Erythroblast (primary cell): ENCODE measurements around the gene E2F7.

Experiments
- GATA1 ChIP-seq: IDR thresholded peaks from 2 replicates; pipeline ENCODE4 v1.6.1; 2011; ENCODE audit warnings: low read depth, mild to moderate bottlenecking, control low read depth, low read length, moderate library complexity
- POLR2A ChIP-seq: IDR thresholded peaks from 2 replicates; pipeline ENCODE4 v1.6.1; 2011; ENCODE audit warnings: mild to moderate bottlenecking, low read length

DNA sequence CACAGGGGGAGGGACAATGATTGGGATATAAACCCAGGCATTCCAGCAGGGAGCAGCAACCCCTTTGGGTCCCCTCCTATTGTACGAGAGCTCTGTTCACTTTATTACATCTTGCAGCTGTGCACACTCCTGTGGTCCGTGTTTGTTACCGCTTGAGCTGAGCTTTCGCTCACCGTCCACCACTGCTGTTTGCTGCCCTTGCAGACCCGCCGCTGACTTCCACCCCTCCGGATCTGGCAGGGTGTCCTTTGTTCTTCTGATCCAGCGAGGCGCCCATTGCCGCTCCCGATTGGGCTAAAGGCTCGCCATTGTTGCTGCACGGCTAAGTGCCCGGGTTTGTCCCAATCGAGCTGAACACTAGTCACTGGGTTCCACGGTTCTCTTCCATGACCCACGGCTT is 64.1 kb downstream of the E2F7 start:
- no peak for TF ChIP-seq POLR2A
- no peak for TF ChIP-seq GATA1
